ENCODE data around the gene PLK2. TPM values are rescaled to one million over a fixed set of nuclear protein-coding genes. Genes with fewer than 3 reads are reported as not detected.

PLK2 gene
- polyA plus RNA-seq, 4 donors = 128 to 243 (median 231) TPM

Other genes starting within 250 kb of the PLK2 start
- gene GAPT, start 31.3 kb upstream of the PLK2 start, polyA plus RNA-seq (ENCODE audit: insufficient read length in 4 of 4) = 1 to 10 TPM in 2 of 4 donors, under 1 TPM in 2; 0.73 to 1.7 (median 1.1) TPM
- gene RAB3C, start 123.0 kb upstream of the PLK2 start, polyA plus RNA-seq (ENCODE audit: insufficient read length in 4 of 4) = 1 to 10 TPM; 1.9 to 3.9 (median 2.6) TPM

Data from right renal pelvis (tissue), 4 donors.